HL-60/S4 treated with phorbol 12-myristate 13-acetate at 8.2 ng/mL for 4 days and 3 days (cell line): ENCODE data around the gene WDR86.

Experiments
- in situ Hi-C: fragments of 300-500 bp; cut with MboI; formaldehyde crosslinking; loops from 2 replicates; pipeline ENCODE4 v1.15.0; 2022; ENCODE audit warnings: low sequenced_read_pairs

WDR86 gene

GRCh38 chr7:151366166-151366879 lies 43.5 kb downstream of the WDR86 start:
- in situ Hi-C loops = no loop called here

GRCh38 chr7:151363182-151363581 lies 46.7 kb downstream of the WDR86 start:
- in situ Hi-C loops = no loop called here

GRCh38 chr7:151361193-151361959 lies 48.5 kb downstream of the WDR86 start:
- in situ Hi-C loops = no loop called here

GRCh38 chr7:151352512-151352911 lies 57.3 kb downstream of the WDR86 start:
- in situ Hi-C loops = no loop called here

GRCh38 chr7:151351967-151352366 lies 57.9 kb downstream of the WDR86 start:
- in situ Hi-C loops = no loop called here

- in situ Hi-C loops = no loop called here
Measured at GRCh38 chr7:151351027-151351426, 58.8 kb downstream of the WDR86 start.

- in situ Hi-C loops = no loop called here
Measured at GRCh38 chr7:151349507-151349853, 60.4 kb downstream of the WDR86 start.

GRCh38 chr7:151348970-151349369 lies 60.9 kb downstream of the WDR86 start:
- in situ Hi-C loops = no loop called here

- in situ Hi-C loops = no loop called here
Measured at GRCh38 chr7:151347200-151347599, 62.6 kb downstream of the WDR86 start.

- in situ Hi-C loops = no loop called here
Measured at GRCh38 chr7:151346470-151346769, 63.4 kb downstream of the WDR86 start.

GRCh38 chr7:151345576-151346469 lies 64.0 kb downstream of the WDR86 start:
- in situ Hi-C loops = no loop called here

- in situ Hi-C loops = no loop called here
Measured at GRCh38 chr7:151343516-151343915, 66.3 kb downstream of the WDR86 start.

- in situ Hi-C loops = no loop called here
Measured at GRCh38 chr7:151342811-151343210, 67.0 kb downstream of the WDR86 start.

GRCh38 chr7:151342102-151342646 lies 67.7 kb downstream of the WDR86 start:
- in situ Hi-C loops = no loop called here

GRCh38 chr7:151341357-151342101 lies 68.3 kb downstream of the WDR86 start, which contains the start of gene NUB1:
Gene NUB1, plus strand, starts transcription at chr7:151341812. Its CDS starts 3,538 bp downstream, at chr7:151345350.
- in situ Hi-C loops = no loop called here

- in situ Hi-C loops = no loop called here
Measured at GRCh38 chr7:151340794-151341356, 69.0 kb downstream of the WDR86 start.

GRCh38 chr7:151339651-151340382 lies 70.0 kb downstream of the WDR86 start:
- in situ Hi-C loops = no loop called here

- in situ Hi-C loops = no loop called here
Measured at GRCh38 chr7:151338809-151339208, 71.0 kb downstream of the WDR86 start.

GRCh38 chr7:151337346-151337745 lies 72.5 kb downstream of the WDR86 start:
- in situ Hi-C loops = no loop called here
